C4-2B (cell line): Measurements from ENCODE around the gene SLC38A5.
"Not testable (repeated sequence)": the region's sequence is repeated elsewhere in the genome, so short reads cannot be mapped to it uniquely, and the experiment has no call there.

ENCODE experiments used
- ZFX ChIP-seq: fragments of 450-650 bp; IDR thresholded peaks from 2 replicates; pipeline ENCODE4 v1.6.1; 2017
- TF ChIP-seq, protein P1 (sequence below): fragments of 450-650 bp; conservative IDR thresholded peaks from 2 replicates; pipeline ENCODE4 v1.5.1; 2017; ENCODE audit warnings: mild to moderate bottlenecking

DNA sequence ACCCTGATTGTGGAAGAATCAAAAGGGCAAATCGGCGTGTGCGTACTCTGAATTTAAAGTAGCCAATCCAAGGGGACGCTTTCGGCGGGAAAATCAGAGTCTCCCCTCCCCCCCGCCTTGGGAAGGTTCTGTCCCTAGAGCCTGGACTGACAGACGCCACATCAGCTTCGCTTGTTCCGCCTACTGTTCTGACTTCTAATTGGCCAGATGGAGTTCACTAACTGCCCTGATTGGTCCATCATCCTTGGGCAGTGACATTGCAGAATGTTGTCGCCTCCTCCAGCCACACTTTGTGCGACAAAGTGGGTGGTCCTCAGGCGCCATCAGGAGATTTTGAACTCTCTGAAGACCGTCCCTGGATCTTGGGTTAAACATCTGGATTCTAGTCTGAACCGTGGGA, 58.2 kb downstream of the SLC38A5 start, which contains the start of gene SSX4B:
- TF ChIP-seq, protein P1, sequence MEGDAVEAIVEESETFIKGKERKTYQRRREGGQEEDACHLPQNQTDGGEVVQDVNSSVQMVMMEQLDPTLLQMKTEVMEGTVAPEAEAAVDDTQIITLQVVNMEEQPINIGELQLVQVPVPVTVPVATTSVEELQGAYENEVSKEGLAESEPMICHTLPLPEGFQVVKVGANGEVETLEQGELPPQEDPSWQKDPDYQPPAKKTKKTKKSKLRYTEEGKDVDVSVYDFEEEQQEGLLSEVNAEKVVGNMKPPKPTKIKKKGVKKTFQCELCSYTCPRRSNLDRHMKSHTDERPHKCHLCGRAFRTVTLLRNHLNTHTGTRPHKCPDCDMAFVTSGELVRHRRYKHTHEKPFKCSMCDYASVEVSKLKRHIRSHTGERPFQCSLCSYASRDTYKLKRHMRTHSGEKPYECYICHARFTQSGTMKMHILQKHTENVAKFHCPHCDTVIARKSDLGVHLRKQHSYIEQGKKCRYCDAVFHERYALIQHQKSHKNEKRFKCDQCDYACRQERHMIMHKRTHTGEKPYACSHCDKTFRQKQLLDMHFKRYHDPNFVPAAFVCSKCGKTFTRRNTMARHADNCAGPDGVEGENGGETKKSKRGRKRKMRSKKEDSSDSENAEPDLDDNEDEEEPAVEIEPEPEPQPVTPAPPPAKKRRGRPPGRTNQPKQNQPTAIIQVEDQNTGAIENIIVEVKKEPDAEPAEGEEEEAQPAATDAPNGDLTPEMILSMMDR = not testable (repeated sequence)
- TF ChIP-seq ZFX = not testable (repeated sequence)
